Epithelial cell of esophagus (primary cell): Measurements from ENCODE around the gene PLA2G4D.
A peak's percentile ranks its signal among the peaks of the same experiment; 100 is the strongest.

Source experiments
- DNase-seq: peaks from one replicate; pipeline ENCODE4 v3.0.0; 2010; ENCODE audit warnings: low read depth
- H3K4me3 ChIP-seq: 2 replicates; pipeline ENCODE4 v1.5.1; 2011; ENCODE audit warnings: mild to moderate bottlenecking, low read length, control low read depth
- CTCF ChIP-seq: IDR thresholded peaks from 2 replicates; pipeline ENCODE4 v1.5.1; 2011; ENCODE audit warnings: low read depth, mild to moderate bottlenecking, low read length, control low read depth, inconsistent platforms; ENCODE audit not compliant: insufficient read depth; ENCODE audit errors: missing control alignments

Gene PLA2G4D

GRCh38 chr15:42111924-42112323, 17.6 kb upstream of the PLA2G4D start:
- H3K4me3 ChIP-seq, result no peak overlapping the region
- TF ChIP-seq CTCF, result no peak
- DNase-seq, result no peak

- DNase-seq, result peak; percentile 24
- H3K4me3 ChIP-seq, result no peak overlapping the region
- no peak for TF ChIP-seq CTCF
Measured at GRCh38 chr15:42110367-42110766, 16.0 kb upstream of the PLA2G4D start.

- DNase-seq, result no peak
- no peak overlapping the region for H3K4me3 ChIP-seq
- TF ChIP-seq CTCF, result no peak
Measured at GRCh38 chr15:42108806-42109205, 14.4 kb upstream of the PLA2G4D start.

GRCh38 chr15:42108189-42108588, 13.8 kb upstream of the PLA2G4D start:
- DNase-seq, result no peak
- H3K4me3 ChIP-seq, result no peak overlapping the region
- TF ChIP-seq CTCF, result no peak

GRCh38 chr15:42107473-42107872, 13.1 kb upstream of the PLA2G4D start:
- peak; percentile 42 for DNase-seq
- TF ChIP-seq CTCF, result no peak
- no peak overlapping the region for H3K4me3 ChIP-seq

- no peak for DNase-seq
- no peak for TF ChIP-seq CTCF
- no peak overlapping the region for H3K4me3 ChIP-seq
Measured at GRCh38 chr15:42106288-42106687, 11.9 kb upstream of the PLA2G4D start.

- H3K4me3 ChIP-seq, result no peak overlapping the region
- no peak for DNase-seq
- TF ChIP-seq CTCF, result no peak
Measured at GRCh38 chr15:42104095-42104891, 9.9 kb upstream of the PLA2G4D start.
